Effector memory CD4-positive, alpha-beta T cell (primary cell): Measurements from ENCODE around the gene PRICKLE3.
A peak's percentile ranks its signal among the peaks of the same experiment; 100 is the strongest.

Experiments used
- DNase-seq, 3 donors: peaks; one replicate each; pipeline ENCODE4 v3.0.0-alpha.2; 2020
- H3K27ac ChIP-seq: 2 replicates; pipeline ENCODE4 v1.7.0; 2013; ENCODE audit warnings: mild to moderate bottlenecking, low read length, moderate library complexity; ENCODE audit not compliant: insufficient read depth, poor library complexity, severe bottlenecking
- H3K27me3 ChIP-seq: replicated peaks from 2 replicates; pipeline ENCODE4 v1.7.0; 2013; ENCODE audit warnings: mild to moderate bottlenecking, low read length; ENCODE audit not compliant: insufficient read depth, control insufficient read depth, poor library complexity, severe bottlenecking
- H3K36me3 ChIP-seq: 2 replicates; pipeline ENCODE4 v1.7.0; 2013; ENCODE audit warnings: mild to moderate bottlenecking, low read length, moderate library complexity; ENCODE audit not compliant: control insufficient read depth, insufficient read depth
- H3K4me1 ChIP-seq: 2 replicates; pipeline ENCODE4 v1.7.0; 2013; ENCODE audit warnings: low read length, mild to moderate bottlenecking; ENCODE audit not compliant: control insufficient read depth, insufficient read depth, poor library complexity, severe bottlenecking
- H3K4me3 ChIP-seq: 2 replicates; pipeline ENCODE4 v1.7.0; 2013; ENCODE audit warnings: low read length, low read depth, mild to moderate bottlenecking; ENCODE audit not compliant: insufficient read depth, poor library complexity, severe bottlenecking
- H3K9me3 ChIP-seq: 2 replicates; pipeline ENCODE4 v1.7.0; 2013; ENCODE audit warnings: mild to moderate bottlenecking, low read length, moderate library complexity; ENCODE audit not compliant: control insufficient read depth
- total RNA-seq, 3 donors: gene quantifications; one replicate each; lab custom pipeline; 2026; lab: John Stamatoyannopoulos, UW

Gene PRICKLE3, protein sequence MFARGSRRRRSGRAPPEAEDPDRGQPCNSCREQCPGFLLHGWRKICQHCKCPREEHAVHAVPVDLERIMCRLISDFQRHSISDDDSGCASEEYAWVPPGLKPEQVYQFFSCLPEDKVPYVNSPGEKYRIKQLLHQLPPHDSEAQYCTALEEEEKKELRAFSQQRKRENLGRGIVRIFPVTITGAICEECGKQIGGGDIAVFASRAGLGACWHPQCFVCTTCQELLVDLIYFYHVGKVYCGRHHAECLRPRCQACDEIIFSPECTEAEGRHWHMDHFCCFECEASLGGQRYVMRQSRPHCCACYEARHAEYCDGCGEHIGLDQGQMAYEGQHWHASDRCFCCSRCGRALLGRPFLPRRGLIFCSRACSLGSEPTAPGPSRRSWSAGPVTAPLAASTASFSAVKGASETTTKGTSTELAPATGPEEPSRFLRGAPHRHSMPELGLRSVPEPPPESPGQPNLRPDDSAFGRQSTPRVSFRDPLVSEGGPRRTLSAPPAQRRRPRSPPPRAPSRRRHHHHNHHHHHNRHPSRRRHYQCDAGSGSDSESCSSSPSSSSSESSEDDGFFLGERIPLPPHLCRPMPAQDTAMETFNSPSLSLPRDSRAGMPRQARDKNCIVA
- total RNA-seq: 4.3 to 5.4 (median 4.3) reads per million in 3 donors

DNA sequence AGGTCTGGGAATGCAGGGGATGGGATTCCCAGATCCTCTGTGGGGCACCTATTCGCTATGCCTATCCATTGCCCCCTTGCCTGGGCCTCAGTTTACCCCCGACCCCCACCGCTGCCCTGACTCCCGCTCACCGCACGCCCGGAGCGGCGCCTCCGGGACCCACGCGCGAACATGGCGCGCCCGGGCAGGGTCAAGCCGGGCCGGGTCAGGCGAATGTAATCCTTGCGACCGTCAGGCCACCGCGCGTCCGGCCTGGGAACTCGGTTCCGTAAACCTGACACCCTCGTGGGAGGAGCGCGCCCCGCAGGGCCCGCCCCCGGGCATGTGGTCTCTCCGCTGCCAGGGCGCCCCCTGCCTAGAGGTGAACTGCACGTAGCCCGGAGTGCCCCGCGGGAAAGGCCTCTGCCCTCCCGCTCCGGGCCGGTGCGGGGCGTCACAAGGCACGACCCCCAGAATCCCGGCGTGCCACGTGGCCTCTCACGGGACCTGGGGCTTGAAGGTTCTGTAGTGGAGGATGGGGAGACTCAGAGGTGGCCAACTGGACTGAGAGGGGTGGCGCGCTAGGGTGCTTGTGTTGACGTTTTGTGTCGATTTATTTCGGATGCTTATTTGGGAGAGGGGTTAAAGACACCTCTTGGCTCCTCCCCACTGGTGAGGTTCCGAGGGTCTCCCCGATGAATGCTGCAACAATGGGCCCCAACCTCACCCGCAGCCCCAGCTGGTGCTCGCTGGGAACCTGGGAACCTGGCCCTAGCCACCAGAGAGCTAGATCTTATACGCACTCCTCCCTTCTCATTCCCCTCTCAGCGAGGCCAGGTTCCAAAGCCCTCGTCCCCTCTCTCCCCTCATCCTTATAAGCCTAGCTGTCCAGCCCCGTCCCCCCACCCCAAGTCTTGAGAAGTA lies at the start of gene PRICKLE3:
Gene PRICKLE3, minus strand, starts transcription at position 249 of the 903 bp plus-strand sequence. Its CDS starts 76 bp downstream, at position 173.
- Histone ChIP-seq H3K4me3 (peak within 1 kb of the TSS; percentile 60), H3K27ac (peak within 1 kb of the TSS; percentile 55)

DNA sequence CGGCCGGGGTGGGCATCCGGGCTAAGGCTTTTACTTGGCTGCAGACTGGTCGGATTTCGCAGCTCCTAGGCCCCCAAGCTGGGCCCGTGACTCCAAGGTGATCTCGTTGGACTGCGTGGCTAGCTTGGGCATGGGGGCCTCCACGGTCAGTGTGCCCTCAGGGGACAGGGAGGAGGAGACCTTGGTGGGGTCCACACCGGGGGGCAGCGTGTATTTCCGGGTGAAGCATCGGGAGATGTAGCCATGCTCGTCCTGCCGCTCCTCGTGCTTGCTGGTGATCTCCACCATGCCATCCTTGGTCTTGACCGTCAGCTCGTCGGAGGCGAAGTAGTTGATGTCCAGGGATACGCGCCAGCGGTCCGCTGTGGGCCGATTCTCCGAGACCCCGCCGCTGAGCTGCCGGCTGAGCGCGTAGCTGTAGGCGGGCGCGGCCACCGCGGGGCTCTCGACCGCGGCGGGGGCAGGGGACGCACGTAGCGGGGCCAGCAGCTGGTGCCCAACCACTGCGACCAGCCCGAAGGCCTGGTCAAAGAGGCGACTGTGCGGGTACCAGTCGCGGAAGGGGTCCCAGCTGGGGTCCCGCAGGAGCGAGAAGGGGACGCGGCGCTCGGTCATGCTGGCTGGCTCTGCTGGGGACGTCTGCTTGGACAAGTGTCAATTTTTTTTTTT lies 47.8 kb upstream of the PRICKLE3 start:
- H3K4me1 ChIP-seq: peaks cover 3% of the 10 kb centered on the region
- no peaks in the 10 kb centered on the region for H3K36me3 ChIP-seq
- no peaks in the 10 kb centered on the region for H3K9me3 ChIP-seq
- no peak overlapping the region for H3K27ac ChIP-seq
- no peak overlapping the region for H3K4me3 ChIP-seq
- DNase-seq: no peak
- no peaks in the 10 kb centered on the region for H3K27me3 ChIP-seq

More for the DNA sequence above, at the start of gene PRICKLE3:
- peak; percentile 47 to 68 (median 55) for DNase-seq
- no peaks in the 10 kb centered on the region for H3K27me3 ChIP-seq
- no peaks in the 10 kb centered on the region for H3K9me3 ChIP-seq
- H3K36me3 ChIP-seq: no peaks in the 10 kb centered on the region
- no peaks in the 10 kb centered on the region for H3K4me1 ChIP-seq

DNA sequence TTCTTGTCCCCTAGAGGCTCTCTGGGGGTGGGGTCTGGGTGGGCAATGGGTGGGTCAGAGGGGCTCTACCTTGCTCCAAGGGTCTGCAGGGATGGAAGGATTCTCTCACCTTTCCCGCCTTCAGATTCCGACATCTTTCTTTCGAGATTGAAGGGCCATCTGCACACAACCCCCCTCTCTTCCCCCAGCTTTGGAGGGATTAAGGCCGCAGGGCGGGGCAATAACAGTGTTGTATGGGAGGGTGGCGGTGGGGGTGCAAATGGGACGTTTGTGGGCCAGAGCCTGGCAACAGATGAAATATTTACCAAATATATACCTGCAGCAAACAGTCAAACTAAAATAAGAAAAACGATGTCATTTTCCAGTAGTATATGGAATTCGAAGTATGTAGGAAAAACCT lies 47.0 kb upstream of the PRICKLE3 start, which contains the start of gene CACNA1F:
Gene CACNA1F, minus strand, starts transcription at position 165 of the 400 bp plus-strand sequence. Its CDS starts 31 bp downstream, at position 134.
- peaks cover 3% of the 10 kb centered on the region for H3K4me1 ChIP-seq
- no peak within 1 kb of the TSS for H3K4me3 ChIP-seq
- H3K9me3 ChIP-seq: no peaks in the 10 kb centered on the region

DNA sequence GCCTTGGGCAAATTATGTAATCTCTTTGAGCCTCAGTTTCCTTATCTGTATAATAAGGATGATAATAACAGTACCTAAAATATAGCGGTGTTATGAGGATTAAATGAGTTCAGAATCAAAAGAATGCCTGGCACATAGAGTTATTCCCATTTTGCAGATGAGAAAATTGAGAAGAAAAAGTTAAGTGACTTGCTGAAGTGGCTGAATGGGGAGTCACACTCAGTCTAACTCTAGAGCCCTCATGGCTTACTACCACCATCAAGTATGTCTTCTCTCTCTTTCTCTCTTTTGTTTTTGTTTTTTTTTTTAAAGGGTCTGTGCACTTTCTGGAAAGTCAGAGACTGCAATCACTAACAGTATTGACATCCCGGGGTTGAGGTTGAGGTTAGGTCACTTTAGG lies 46.4 kb upstream of the PRICKLE3 start:
- Histone ChIP-seq H3K27ac (no peak overlapping the region), H3K9me3 (no peaks in the 10 kb centered on the region), H3K36me3 (no peaks in the 10 kb centered on the region), H3K4me1 (peaks cover 3% of the 10 kb centered on the region), H3K27me3 (no peaks in the 10 kb centered on the region), H3K4me3 (no peak overlapping the region)
- no peak for DNase-seq

More for the DNA sequence above, 47.0 kb upstream of the PRICKLE3 start, which contains the start of gene CACNA1F:
- H3K27me3 ChIP-seq: no peaks in the 10 kb centered on the region
- DNase-seq: no peak
- H3K36me3 ChIP-seq: no peaks in the 10 kb centered on the region
- no peak within 1 kb of the TSS for H3K27ac ChIP-seq

DNA sequence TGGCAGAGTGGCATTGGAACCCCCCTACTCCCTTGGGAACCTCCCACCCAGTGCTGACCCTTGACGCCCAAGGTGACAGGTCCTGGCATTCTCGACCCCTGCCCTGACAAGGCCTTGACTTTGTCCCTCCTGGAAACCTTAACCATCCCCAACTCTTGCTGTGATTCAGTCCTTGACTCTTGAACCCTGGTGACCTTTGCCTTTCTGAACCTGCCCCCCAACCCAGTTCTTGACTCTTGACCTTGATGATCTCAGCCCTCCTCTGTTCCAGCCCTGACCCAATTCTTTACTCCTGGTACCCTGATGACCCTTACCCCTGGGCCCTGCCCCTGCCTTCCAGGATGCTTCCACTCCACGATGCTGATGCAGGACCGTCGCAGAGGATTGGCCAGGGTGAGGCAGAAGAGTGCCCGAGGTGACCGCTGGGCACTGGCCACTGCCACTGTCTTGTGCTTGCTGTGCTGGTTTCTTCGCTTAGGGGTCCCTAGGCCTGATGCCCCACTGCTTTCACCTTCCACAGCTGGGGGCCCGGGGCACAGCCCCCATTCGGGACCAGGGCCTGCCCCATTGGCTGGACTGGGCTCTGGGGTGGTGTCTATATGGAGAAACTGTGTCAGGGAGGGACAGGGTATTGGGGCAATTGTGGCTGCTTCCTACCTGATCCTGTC lies 45.3 kb upstream of the PRICKLE3 start:
- Histone ChIP-seq H3K27ac (no peak overlapping the region), H3K27me3 (no peaks in the 10 kb centered on the region), H3K9me3 (no peaks in the 10 kb centered on the region), H3K4me3 (no peak overlapping the region), H3K36me3 (no peaks in the 10 kb centered on the region), H3K4me1 (peaks cover 3% of the 10 kb centered on the region)
- no peak for DNase-seq

DNA sequence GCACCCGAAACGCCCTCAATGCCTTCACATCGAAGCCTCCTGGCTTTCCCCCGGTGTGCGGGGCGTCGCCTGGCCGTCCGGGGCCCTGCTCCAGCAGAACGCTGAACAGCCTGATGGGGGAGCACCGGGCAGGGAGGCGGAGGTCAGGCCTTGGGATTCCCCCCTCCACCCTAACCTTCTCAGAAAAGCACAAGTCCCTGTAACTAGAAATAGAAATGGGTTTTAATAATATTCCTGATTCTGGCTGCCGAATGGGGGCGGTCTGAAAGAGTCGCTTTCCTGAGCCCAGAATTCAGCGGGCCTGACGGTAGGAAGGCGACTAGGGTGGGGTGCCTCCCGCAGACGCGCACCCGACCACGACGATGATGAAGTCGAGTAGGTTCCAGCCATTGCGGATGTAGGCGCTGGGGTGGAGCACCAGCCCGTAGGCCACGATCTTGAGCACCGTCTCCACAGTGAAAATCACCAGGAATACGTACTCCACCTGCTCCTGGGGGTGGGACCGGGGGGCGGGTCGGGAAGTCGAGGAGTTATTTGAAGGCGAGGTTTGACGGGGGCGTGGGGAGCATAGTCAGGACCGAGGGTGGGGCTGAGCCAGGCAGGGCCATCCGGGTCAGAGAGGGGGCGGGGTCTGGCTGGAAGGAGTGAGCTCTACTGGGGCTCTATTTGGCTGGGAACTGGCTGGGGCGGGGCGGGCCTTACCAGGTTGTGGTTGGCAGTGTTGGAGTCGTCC lies 44.5 kb upstream of the PRICKLE3 start:
- Histone ChIP-seq H3K27me3 (no peaks in the 10 kb centered on the region), H3K4me3 (peak overlapping the region; percentile 28), H3K36me3 (no peaks in the 10 kb centered on the region), H3K4me1 (peaks cover 3% of the 10 kb centered on the region), H3K9me3 (no peaks in the 10 kb centered on the region), H3K27ac (peak overlapping the region; percentile 58)
- DNase-seq: peak; percentile 4 to 35 (median 15)

DNA sequence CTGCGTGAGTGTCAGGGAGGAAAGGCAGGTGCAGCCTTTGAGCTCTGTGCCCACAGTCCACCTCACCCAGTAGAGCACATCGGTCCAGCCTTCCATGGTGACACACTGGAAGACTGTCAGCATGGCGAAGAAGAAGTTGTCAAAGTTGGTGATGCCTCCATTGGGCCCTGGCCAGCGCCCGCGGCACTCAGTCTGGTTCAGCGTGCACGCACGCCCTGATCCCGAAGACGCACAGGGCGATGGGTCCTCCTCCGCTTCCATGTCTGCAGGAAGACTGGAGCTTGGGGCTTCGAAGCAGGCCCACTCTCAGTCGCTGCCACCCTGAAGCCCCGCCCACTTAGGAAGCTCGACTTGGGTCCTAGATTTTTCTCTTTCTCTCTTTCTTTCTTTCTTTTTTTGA lies 42.0 kb upstream of the PRICKLE3 start:
- Histone ChIP-seq H3K4me3 (no peak overlapping the region), H3K9me3 (no peaks in the 10 kb centered on the region), H3K36me3 (no peaks in the 10 kb centered on the region), H3K27me3 (no peaks in the 10 kb centered on the region), H3K27ac (no peak overlapping the region), H3K4me1 (peaks cover 3% of the 10 kb centered on the region)
- DNase-seq: no peak

DNA sequence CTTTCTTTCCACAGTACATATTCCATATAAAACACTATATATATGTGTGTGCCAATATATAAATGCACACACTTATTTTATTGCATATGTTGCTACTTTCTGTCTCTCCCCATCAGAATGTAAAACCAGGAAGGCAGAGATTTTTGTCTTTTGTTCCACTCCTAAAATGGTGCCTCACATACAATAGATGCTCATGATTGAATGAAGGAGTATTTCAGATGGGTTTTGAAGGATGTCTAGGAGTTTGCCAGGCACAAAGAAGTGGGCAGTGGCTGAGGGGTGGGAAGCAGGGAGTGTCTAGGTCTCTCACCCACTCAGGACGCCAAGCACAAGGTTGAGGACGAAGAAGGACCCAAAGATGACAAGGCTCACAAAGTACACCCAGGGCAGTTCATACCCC lies 41.6 kb upstream of the PRICKLE3 start:
- Histone ChIP-seq H3K36me3 (no peaks in the 10 kb centered on the region), H3K27me3 (no peaks in the 10 kb centered on the region), H3K4me1 (peaks cover 3% of the 10 kb centered on the region), H3K4me3 (no peak overlapping the region), H3K27ac (no peak overlapping the region), H3K9me3 (no peaks in the 10 kb centered on the region)
- DNase-seq: no peak
